GM11168 (cell line): ENCODE results near the gene GPR150.
"Not testable (repeated sequence)": the region's sequence is repeated elsewhere in the genome, so short reads cannot be mapped to it uniquely, and the experiment has no call there.

Experiments used
- in situ Hi-C: fragments of 300-500 bp; cut with MboI; formaldehyde crosslinking; loops from one replicate; pipeline ENCODE4 v1.12.0; 2022; ENCODE audit warnings: low sequenced_read_pairs; ENCODE audit not compliant: unreplicated experiment

The GPR150 gene

GRCh38 chr5:95621839-95622629, 2.1 kb downstream of the GPR150 start:
- in situ Hi-C loops = no loop called here

GRCh38 chr5:95623706-95624105, 3.8 kb downstream of the GPR150 start:
- in situ Hi-C loops = no loop called here

GRCh38 chr5:95624368-95624767, 4.5 kb downstream of the GPR150 start:
- in situ Hi-C loops = no loop called here

- in situ Hi-C loops = no loop called here
These were observed 6.8 kb downstream of the GPR150 start for GRCh38 chr5:95626701-95627100.

- in situ Hi-C loops = no loop called here
These were observed 8.3 kb downstream of the GPR150 start for GRCh38 chr5:95627971-95628810.

- in situ Hi-C loops = no loop called here
These were observed 9.0 kb downstream of the GPR150 start for GRCh38 chr5:95628933-95629332.

GRCh38 chr5:95630394-95630917, 10.6 kb downstream of the GPR150 start:
- in situ Hi-C loops = no loop called here

GRCh38 chr5:95631255-95631958, 11.5 kb downstream of the GPR150 start:
- in situ Hi-C loops = no loop called here

- in situ Hi-C loops = no loop called here
These were observed 12.2 kb downstream of the GPR150 start for GRCh38 chr5:95631991-95632675.

- in situ Hi-C loops = not testable (repeated sequence)
These were observed 13.1 kb downstream of the GPR150 start for GRCh38 chr5:95632942-95633341.

- in situ Hi-C loops = no loop called here
These were observed 13.8 kb downstream of the GPR150 start for GRCh38 chr5:95633671-95634070.

GRCh38 chr5:95634081-95634480, 14.2 kb downstream of the GPR150 start:
- in situ Hi-C loops = no loop called here

- in situ Hi-C loops = no loop called here
These were observed 18.7 kb downstream of the GPR150 start for GRCh38 chr5:95638632-95639031.

- in situ Hi-C loops = no loop called here
These were observed 21.9 kb downstream of the GPR150 start for GRCh38 chr5:95641741-95642220.

GRCh38 chr5:95643152-95643551, 23.3 kb downstream of the GPR150 start:
- in situ Hi-C loops = no loop called here

- in situ Hi-C loops = no loop called here
These were observed 24.6 kb downstream of the GPR150 start for GRCh38 chr5:95644351-95645042.

GRCh38 chr5:95646226-95646568, 26.3 kb downstream of the GPR150 start:
- in situ Hi-C loops = not testable (repeated sequence)

GRCh38 chr5:95646569-95647431, 26.9 kb downstream of the GPR150 start, which contains the start of gene RFESD:
Gene RFESD, plus strand, starts transcription at chr5:95646777. Its CDS starts 5,495 bp downstream, at chr5:95652272.
- in situ Hi-C loops = no loop called here
